ENCODE measurements around the gene FAAP100.
"Not testable (repeated sequence)": the region's sequence is repeated elsewhere in the genome, so short reads cannot be mapped to it uniquely, and the experiment has no call there.

FAAP100 gene

GRCh38 chr17:81552244-81553017 is at the start of gene FAAP100:
Gene FAAP100 (minus strand): TSS chr17:81552353. CDS start chr17:81552330, 23 bp downstream.
- peak; percentile 73 for DNase-seq

GRCh38 chr17:81601525-81602120 is 49.5 kb upstream of the FAAP100 start:
- DNase-seq = peak; percentile 36

- DNase-seq = no peak
Measured at GRCh38 chr17:81599719-81600486, 47.8 kb upstream of the FAAP100 start.

- no peak for DNase-seq
Measured at GRCh38 chr17:81593105-81593871, 41.1 kb upstream of the FAAP100 start.

GRCh38 chr17:81591971-81592370 is 39.8 kb upstream of the FAAP100 start:
- DNase-seq = no peak

- DNase-seq = no peak
Measured at GRCh38 chr17:81590121-81590520, 38.0 kb upstream of the FAAP100 start.

- DNase-seq = no peak
Measured at GRCh38 chr17:81589612-81590011, 37.5 kb upstream of the FAAP100 start.

- no peak for DNase-seq
Measured at GRCh38 chr17:81586096-81586495, 33.9 kb upstream of the FAAP100 start.

GRCh38 chr17:81584771-81585170 is 32.6 kb upstream of the FAAP100 start:
- DNase-seq = not testable (repeated sequence)

- no peak for DNase-seq
Measured at GRCh38 chr17:81583589-81584342, 31.6 kb upstream of the FAAP100 start.

GRCh38 chr17:81582749-81583148 is 30.6 kb upstream of the FAAP100 start:
- DNase-seq = no peak

- DNase-seq = no peak
Measured at GRCh38 chr17:81582341-81582740, 30.2 kb upstream of the FAAP100 start.

- DNase-seq = no peak
Measured at GRCh38 chr17:81581758-81582157, 29.6 kb upstream of the FAAP100 start.

- no peak for DNase-seq
Measured at GRCh38 chr17:81580481-81580880, 28.3 kb upstream of the FAAP100 start.

- no peak for DNase-seq
Measured at GRCh38 chr17:81579821-81580321, 27.7 kb upstream of the FAAP100 start.

- no peak for DNase-seq
Measured at GRCh38 chr17:81579298-81579697, 27.1 kb upstream of the FAAP100 start.

- no peak for DNase-seq
Measured at GRCh38 chr17:81578561-81579225, 26.5 kb upstream of the FAAP100 start.

GRCh38 chr17:81578038-81578441 is 25.9 kb upstream of the FAAP100 start:
- no peak for DNase-seq

GRCh38 chr17:81577278-81578000 is 25.3 kb upstream of the FAAP100 start:
- DNase-seq = no peak

GRCh38 chr17:81576621-81577277 is 24.6 kb upstream of the FAAP100 start:
- no peak for DNase-seq
